Stimulated activated naive B cell treated with anti-CD40 and anti-IgM and Interleukin-4, amounts not matched to agents 10 μg/mL and 1 μg/mL and 100 μg/mL, for 72 hours (primary cell): ENCODE data around the gene PDPR.
"Not testable (repeated sequence)": the region's sequence is repeated elsewhere in the genome, so short reads cannot be mapped to it uniquely, and the experiment has no call there.

ENCODE experiments used
- ATAC-seq, 2 donors: fragments of 150-1000 bp; cut with Tn5 transposase; replicated peaks; 2 replicates each; pipeline ENCODE4 v1.10.0; 2021; ENCODE audit warnings: moderate library complexity in 1 of 2
- DNase-seq: peaks from one replicate; pipeline ENCODE4 v3.0.0; 2021
- H3K27ac Mint-ChIP-seq: one replicate; pipeline ENCODE4 v1.8.0; 2022; ENCODE audit warnings: mild to moderate bottlenecking, mixed read lengths
- H3K27me3 Mint-ChIP-seq, 2 donors: one replicate each; pipeline ENCODE4 v1.8.0; 2022; ENCODE audit warnings: mixed read lengths in 2 of 2
- H3K36me3 Mint-ChIP-seq, 2 donors: one replicate each; pipeline ENCODE4 v1.8.0; 2022; ENCODE audit warnings: mixed read lengths in 2 of 2, mild to moderate bottlenecking in 1 of 2
- H3K4me1 Mint-ChIP-seq, 2 donors: one replicate each; pipeline ENCODE4 v1.8.0; 2022; ENCODE audit warnings: mixed read lengths in 2 of 2, mild to moderate bottlenecking in 1 of 2
- H3K4me3 Mint-ChIP-seq, 2 donors: one replicate each; pipeline ENCODE4 v1.8.0; 2022; ENCODE audit warnings: mild to moderate bottlenecking in 2 of 2, mixed read lengths in 2 of 2, moderate library complexity in 1 of 2
- H3K9me3 Mint-ChIP-seq, 2 donors: one replicate each; pipeline ENCODE4 v1.8.0; 2022; ENCODE audit warnings: mixed read lengths in 2 of 2, mild to moderate bottlenecking in 1 of 2

Gene PDPR

GRCh38 chr16:70113982-70114826, at the start of gene PDPR:
Gene PDPR (plus strand): TSS chr16:70114332. CDS start chr16:70120493, 6,161 bp downstream.
- H3K4me1 Mint-ChIP-seq: peaks cover 20 to 30% of the 10 kb centered on the region in 2 donors
- H3K27ac Mint-ChIP-seq: peak within 1 kb of the TSS; percentile 87
- ATAC-seq (peak; percentile 95 to 97), DNase-seq (peak; percentile 95)
- peaks cover 7 to 13% of the 10 kb centered on the region in 2 donors for H3K36me3 Mint-ChIP-seq
- H3K9me3 Mint-ChIP-seq, H3K27me3 Mint-ChIP-seq: not testable (repeated sequence)
- H3K4me3 Mint-ChIP-seq: peak within 1 kb of the TSS; percentile 88 to 97

GRCh38 chr16:70064841-70065370, 49.2 kb upstream of the PDPR start:
- H3K4me3 Mint-ChIP-seq: peak overlapping the region; percentile 78 to 79
- H3K36me3 Mint-ChIP-seq: not testable (repeated sequence)

GRCh38 chr16:70065376-70065745, 48.8 kb upstream of the PDPR start:
- H3K27me3 Mint-ChIP-seq, H3K4me1 Mint-ChIP-seq, DNase-seq, H3K9me3 Mint-ChIP-seq, H3K36me3 Mint-ChIP-seq: not testable (repeated sequence)
- H3K27ac Mint-ChIP-seq: peak overlapping the region; percentile 93
- ATAC-seq: peak; percentile 60 to 61
- H3K4me3 Mint-ChIP-seq: peak overlapping the region; percentile 86 to 88

More at GRCh38 chr16:70064841-70065370, 49.2 kb upstream of the PDPR start:
- H3K27ac Mint-ChIP-seq: peak overlapping the region; percentile 51
- peak; percentile 44 to 54 for ATAC-seq
- H3K9me3 Mint-ChIP-seq, H3K4me1 Mint-ChIP-seq, H3K27me3 Mint-ChIP-seq: not testable (repeated sequence)
- peak; percentile 48 for DNase-seq

GRCh38 chr16:70065746-70066658, 48.1 kb upstream of the PDPR start:
- ATAC-seq (peak; percentile 91 to 95), DNase-seq (peak; percentile 86)
- H3K9me3 Mint-ChIP-seq, H3K36me3 Mint-ChIP-seq, H3K4me1 Mint-ChIP-seq, H3K27me3 Mint-ChIP-seq: not testable (repeated sequence)
- H3K4me3 Mint-ChIP-seq: peak overlapping the region; percentile 86 to 88
- peak overlapping the region; percentile 93 for H3K27ac Mint-ChIP-seq

- H3K27ac Mint-ChIP-seq: peak overlapping the region; percentile 37
- not testable (repeated sequence) for H3K4me1 Mint-ChIP-seq, H3K27me3 Mint-ChIP-seq, H3K36me3 Mint-ChIP-seq, DNase-seq, ATAC-seq, H3K9me3 Mint-ChIP-seq
- H3K4me3 Mint-ChIP-seq: peak overlapping the region; percentile 52 to 65
These were observed 47.4 kb upstream of the PDPR start for GRCh38 chr16:70066751-70067150.

- not testable (repeated sequence) for H3K36me3 Mint-ChIP-seq, H3K9me3 Mint-ChIP-seq, H3K4me1 Mint-ChIP-seq, H3K4me3 Mint-ChIP-seq, H3K27ac Mint-ChIP-seq, ATAC-seq, DNase-seq, H3K27me3 Mint-ChIP-seq
These were observed 35.1 kb upstream of the PDPR start for GRCh38 chr16:70079081-70079480.

GRCh38 chr16:70081219-70081618, 32.9 kb upstream of the PDPR start:
- H3K4me1 Mint-ChIP-seq, DNase-seq, H3K9me3 Mint-ChIP-seq, H3K4me3 Mint-ChIP-seq, H3K36me3 Mint-ChIP-seq, ATAC-seq, H3K27me3 Mint-ChIP-seq, H3K27ac Mint-ChIP-seq: not testable (repeated sequence)

GRCh38 chr16:70083931-70084330, 30.2 kb upstream of the PDPR start:
- H3K9me3 Mint-ChIP-seq: not testable (repeated sequence)

GRCh38 chr16:70088160-70088559, 26.0 kb upstream of the PDPR start:
- H3K4me1 Mint-ChIP-seq, DNase-seq, H3K4me3 Mint-ChIP-seq, H3K27me3 Mint-ChIP-seq, H3K9me3 Mint-ChIP-seq, ATAC-seq, H3K36me3 Mint-ChIP-seq, H3K27ac Mint-ChIP-seq: not testable (repeated sequence)

More at GRCh38 chr16:70083931-70084330, 30.2 kb upstream of the PDPR start:
- H3K4me3 Mint-ChIP-seq, H3K27me3 Mint-ChIP-seq, H3K27ac Mint-ChIP-seq, ATAC-seq, H3K36me3 Mint-ChIP-seq, DNase-seq, H3K4me1 Mint-ChIP-seq: not testable (repeated sequence)

GRCh38 chr16:70088877-70089276, 25.3 kb upstream of the PDPR start:
- H3K27ac Mint-ChIP-seq, H3K4me1 Mint-ChIP-seq, H3K36me3 Mint-ChIP-seq, ATAC-seq, H3K9me3 Mint-ChIP-seq, H3K27me3 Mint-ChIP-seq, H3K4me3 Mint-ChIP-seq, DNase-seq: not testable (repeated sequence)

GRCh38 chr16:70089289-70089688, 24.8 kb upstream of the PDPR start:
- not testable (repeated sequence) for ATAC-seq, H3K27ac Mint-ChIP-seq, H3K4me1 Mint-ChIP-seq, H3K27me3 Mint-ChIP-seq, H3K4me3 Mint-ChIP-seq, DNase-seq, H3K9me3 Mint-ChIP-seq, H3K36me3 Mint-ChIP-seq

GRCh38 chr16:70091104-70091503, 23.0 kb upstream of the PDPR start:
- H3K27ac Mint-ChIP-seq, H3K27me3 Mint-ChIP-seq, H3K36me3 Mint-ChIP-seq, DNase-seq, H3K9me3 Mint-ChIP-seq, ATAC-seq, H3K4me1 Mint-ChIP-seq, H3K4me3 Mint-ChIP-seq: not testable (repeated sequence)

GRCh38 chr16:70094096-70094495, 20.0 kb upstream of the PDPR start:
- H3K9me3 Mint-ChIP-seq, H3K4me3 Mint-ChIP-seq, H3K4me1 Mint-ChIP-seq, H3K27ac Mint-ChIP-seq, H3K36me3 Mint-ChIP-seq, DNase-seq, H3K27me3 Mint-ChIP-seq, ATAC-seq: not testable (repeated sequence)

GRCh38 chr16:70109583-70110279, 4.4 kb upstream of the PDPR start:
- peak overlapping the region; percentile 62 for H3K27ac Mint-ChIP-seq
- not testable (repeated sequence) for H3K4me3 Mint-ChIP-seq, H3K36me3 Mint-ChIP-seq, ATAC-seq, H3K27me3 Mint-ChIP-seq, H3K9me3 Mint-ChIP-seq, DNase-seq, H3K4me1 Mint-ChIP-seq
